CD14-positive monocyte (primary cell): ENCODE results near the gene GRIK4. TPM values are rescaled to one million over a fixed set of nuclear protein-coding genes. Genes with fewer than 3 reads are reported as not detected.

Experiments used
- DNase-seq, 3 donors: peaks; one replicate each; pipeline ENCODE4 v3.0.0-alpha.2; 2011 to 2022
- H2AFZ ChIP-seq: 2 replicates; pipeline ENCODE4 v1.6.0; 2012; ENCODE audit warnings: mild to moderate bottlenecking, low read depth, low read length, inconsistent platforms; ENCODE audit not compliant: insufficient read depth, poor library complexity, severe bottlenecking
- H3K27ac ChIP-seq, 2 donors: 1 replicate in 1 of 2; 2 replicates in 1 of 2; pipeline ENCODE4 v1.5.1; 2012 to 2013; ENCODE audit warnings: low read length in 2 of 2, control low read depth in 1 of 2, inconsistent platforms in 1 of 2, low read depth in 1 of 2, mild to moderate bottlenecking in 1 of 2
- H3K27me3 ChIP-seq, 2 donors: one replicate each; pipeline versions ENCODE4 v1.6.0 to v1.6.1; 2011 to 2013; ENCODE audit warnings: low read length in 2 of 2; ENCODE audit not compliant: control insufficient read depth in 2 of 2, insufficient read depth in 2 of 2
- H3K36me3 ChIP-seq, 2 donors: replicated peaks in 1 of 2; 1 replicate in 1 of 2; 2 replicates in 1 of 2; pipeline versions ENCODE4 v1.5.1 to v1.6.1; 2012 to 2013; ENCODE audit warnings: low read length in 2 of 2, control low read depth in 1 of 2, inconsistent platforms in 1 of 2, mild to moderate bottlenecking in 1 of 2; ENCODE audit not compliant: insufficient read depth in 2 of 2, control insufficient read depth in 1 of 2
- H3K4me1 ChIP-seq, 2 donors: 1 replicate in 1 of 2; 2 replicates in 1 of 2; pipeline versions ENCODE4 v1.5.1 to v1.6.1; 2012 to 2013; ENCODE audit warnings: low read length in 2 of 2, control low read depth in 1 of 2, inconsistent platforms in 1 of 2, mild to moderate bottlenecking in 1 of 2, moderate library complexity in 1 of 2; ENCODE audit not compliant: insufficient read depth in 2 of 2, control insufficient read depth in 1 of 2
- H3K4me2 ChIP-seq: replicated peaks from 2 replicates; pipeline ENCODE3; 2012; ENCODE audit warnings: low read length, moderate library complexity, mild to moderate bottlenecking; ENCODE audit not compliant: poor library complexity, severe bottlenecking; ENCODE audit errors: extremely low read depth
- H3K4me3 ChIP-seq, 3 experiments: fragments of 200-600 bp in 1 of 3; sonication (generic) in 1 of 3; replicated peaks in 1 of 3; 1 replicate in 2 of 3; 2 replicates in 1 of 3; pipeline ENCODE4 v1.5.1; 2011 to 2013; ENCODE audit warnings: low read length in 3 of 3, mild to moderate bottlenecking in 3 of 3, control low read depth in 2 of 3, low read depth in 2 of 3, inconsistent platforms in 1 of 3, moderate library complexity in 1 of 3
- H3K79me2 ChIP-seq: 2 replicates; pipeline ENCODE4 v1.6.0; 2012; ENCODE audit warnings: mild to moderate bottlenecking, control low read depth, inconsistent platforms, low read length, moderate library complexity; ENCODE audit not compliant: insufficient read depth
- H3K9ac ChIP-seq: 2 replicates; pipeline ENCODE4 v1.6.0; 2017; ENCODE audit warnings: low read length, mild to moderate bottlenecking; ENCODE audit not compliant: insufficient read depth, poor library complexity, severe bottlenecking
- H3K9me3 ChIP-seq, 2 donors: replicated peaks in 1 of 2; 1 replicate in 1 of 2; 2 replicates in 1 of 2; pipeline versions ENCODE4 v1.5.1 to v1.6.1; 2012 to 2013; ENCODE audit warnings: low read length in 2 of 2, control low read depth in 1 of 2; ENCODE audit not compliant: control insufficient read depth in 1 of 2, insufficient read depth in 1 of 2
- H4K20me1 ChIP-seq: 2 replicates; pipeline ENCODE4 v1.6.0; 2012; ENCODE audit warnings: mild to moderate bottlenecking, low read length, control low read depth, moderate library complexity; ENCODE audit not compliant: insufficient read depth
- H3K27ac Mint-ChIP-seq, 7 donors: one replicate each; pipeline ENCODE4 v1.8.0; 2020; ENCODE audit warnings: mild to moderate bottlenecking in 7 of 7, mixed read lengths in 7 of 7, moderate library complexity in 6 of 7, inconsistent platforms in 2 of 7
- H3K27me3 Mint-ChIP-seq, 3 donors: one replicate each; pipeline ENCODE4 v1.8.0; 2021 to 2022; ENCODE audit warnings: low read depth in 3 of 3, mild to moderate bottlenecking in 3 of 3, mixed read lengths in 3 of 3, moderate library complexity in 3 of 3, inconsistent platforms in 1 of 3
- H3K36me3 Mint-ChIP-seq, 2 donors: one replicate each; pipeline ENCODE4 v1.8.0; 2020; ENCODE audit warnings: mixed read lengths in 2 of 2, inconsistent platforms in 1 of 2, mild to moderate bottlenecking in 1 of 2
- H3K4me1 Mint-ChIP-seq: one replicate; pipeline ENCODE4 v1.8.0; 2020; ENCODE audit warnings: mild to moderate bottlenecking, mixed read lengths
- H3K4me3 Mint-ChIP-seq, 2 donors: one replicate each; pipeline ENCODE4 v1.8.0; 2020; ENCODE audit warnings: mild to moderate bottlenecking in 2 of 2, mixed read lengths in 2 of 2, moderate library complexity in 1 of 2
- H3K9me3 Mint-ChIP-seq, 7 donors: one replicate each; pipeline ENCODE4 v1.8.0; 2020 to 2022; ENCODE audit warnings: mixed read lengths in 7 of 7, mild to moderate bottlenecking in 6 of 7, moderate library complexity in 6 of 7, inconsistent platforms in 2 of 7
- WGBS: methylation state at CpG from one replicate; pipeline ENCODE4 v1.1.5; 2013; ENCODE audit warnings: missing lambda C conversion rate; ENCODE audit not compliant: insufficient coverage; 5-methylcytosine and 5-hydroxymethylcytosine counted together
- intact Hi-C, 2 donors: fragments of 100-400 bp; cut with micrococcal nuclease; formaldehyde crosslinking; loops; one replicate each; pipeline versions ENCODE4 v1.15.0 to v1.15.1; 2023
- polyA plus RNA-seq, 3 donors: library from polyadenylated mRNA; depleted of rRNA in 1 of 3; unstranded in 2 of 3; stranded (reverse) in 1 of 3; fragments of 300-500 nt in 2 of 3; fragments of >200 nt in 1 of 3; fragmentation: Illumina TruSeq in 2 of 3; gene quantifications; 1 replicate in 2 of 3; 2 replicates in 1 of 3; pipeline ENCODE4 v1.2.3, GENCODE V29; 2012 to 2021
- TF ChIP-seq, protein P1 (sequence below): fragments of 200-600 bp; IDR thresholded peaks from one replicate; pipeline ENCODE4 v1.8.0; 2022; ENCODE audit warnings: antibody characterized with exemption, mild to moderate bottlenecking

Gene GRIK4
- polyA plus RNA-seq, 3 donors: not detected

DNA sequence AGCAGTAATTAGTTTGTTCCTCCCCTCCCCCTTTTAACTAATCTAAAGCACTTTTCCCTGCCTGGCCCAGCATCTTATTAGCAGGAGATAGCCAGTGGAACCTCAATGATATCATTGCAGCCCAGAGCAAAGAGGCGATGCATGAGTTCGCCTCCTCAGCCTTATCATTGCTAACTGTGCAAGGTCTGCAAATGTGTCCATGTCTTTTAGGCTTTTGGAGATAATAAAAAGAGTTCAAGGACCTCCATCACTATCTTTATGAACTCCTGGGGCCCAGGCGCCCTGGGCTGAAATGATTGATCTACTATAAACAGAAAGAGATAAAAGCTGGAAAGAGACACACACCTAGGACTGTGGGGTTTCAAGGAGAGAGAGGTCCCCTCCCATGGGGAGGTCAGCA lies 388.2 kb downstream of the GRIK4 start:
- H3K27me3 ChIP-seq: no peaks in the 10 kb centered on the region
- WGBS: no CpG with 5 or more reads among the region's 3 CpGs
- H4K20me1 ChIP-seq: no peaks in the 10 kb centered on the region
- Mint-ChIP-seq H3K27me3 (peaks cover 6 to 17% (median 11%) of the 10 kb centered on the region in 3 donors), H3K36me3 (no peaks in the 10 kb centered on the region), H3K4me3 (no peak overlapping the region), H3K9me3 (peaks cover 0 to 1% (median 0%) of the 10 kb centered on the region in 7 donors), H3K4me1 (no peaks in the 10 kb centered on the region), H3K27ac (no peak overlapping the region)
- no peaks in the 10 kb centered on the region for H3K79me2 ChIP-seq
- intact Hi-C loops: no loop called here
- DNase-seq: no peak
- no peak overlapping the region for H3K27ac ChIP-seq
- H3K4me2 ChIP-seq: no peak overlapping the region
- TF ChIP-seq, protein P1, sequence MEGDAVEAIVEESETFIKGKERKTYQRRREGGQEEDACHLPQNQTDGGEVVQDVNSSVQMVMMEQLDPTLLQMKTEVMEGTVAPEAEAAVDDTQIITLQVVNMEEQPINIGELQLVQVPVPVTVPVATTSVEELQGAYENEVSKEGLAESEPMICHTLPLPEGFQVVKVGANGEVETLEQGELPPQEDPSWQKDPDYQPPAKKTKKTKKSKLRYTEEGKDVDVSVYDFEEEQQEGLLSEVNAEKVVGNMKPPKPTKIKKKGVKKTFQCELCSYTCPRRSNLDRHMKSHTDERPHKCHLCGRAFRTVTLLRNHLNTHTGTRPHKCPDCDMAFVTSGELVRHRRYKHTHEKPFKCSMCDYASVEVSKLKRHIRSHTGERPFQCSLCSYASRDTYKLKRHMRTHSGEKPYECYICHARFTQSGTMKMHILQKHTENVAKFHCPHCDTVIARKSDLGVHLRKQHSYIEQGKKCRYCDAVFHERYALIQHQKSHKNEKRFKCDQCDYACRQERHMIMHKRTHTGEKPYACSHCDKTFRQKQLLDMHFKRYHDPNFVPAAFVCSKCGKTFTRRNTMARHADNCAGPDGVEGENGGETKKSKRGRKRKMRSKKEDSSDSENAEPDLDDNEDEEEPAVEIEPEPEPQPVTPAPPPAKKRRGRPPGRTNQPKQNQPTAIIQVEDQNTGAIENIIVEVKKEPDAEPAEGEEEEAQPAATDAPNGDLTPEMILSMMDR: no peak
- no peaks in the 10 kb centered on the region for H3K36me3 ChIP-seq
- H2AFZ ChIP-seq: no peak overlapping the region
- no peak overlapping the region for H3K4me3 ChIP-seq
- no peak overlapping the region for H3K9ac ChIP-seq
- peaks cover 0 to 2% of the 10 kb centered on the region in 2 donors for H3K4me1 ChIP-seq
- no peaks in the 10 kb centered on the region for H3K9me3 ChIP-seq

DNA sequence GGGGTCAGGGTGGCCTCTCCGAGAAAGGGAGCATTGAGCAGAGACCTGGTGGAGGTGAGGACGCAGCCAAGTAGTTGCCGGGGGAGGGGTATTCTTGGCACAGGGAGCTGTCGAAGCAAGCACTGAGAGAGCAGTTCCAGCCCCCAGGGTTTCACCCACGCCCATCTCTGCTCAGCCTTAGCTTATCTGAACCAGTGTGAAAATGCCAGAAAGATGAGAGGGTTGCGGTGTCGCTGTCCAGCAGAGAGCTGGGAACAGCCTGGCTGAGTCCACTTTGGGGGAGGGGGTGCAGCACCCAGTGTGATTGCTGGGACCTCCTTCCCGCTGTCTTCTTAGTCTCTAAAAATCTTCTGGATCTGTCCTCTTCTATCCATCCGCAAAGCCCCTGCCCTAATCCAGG lies 389.1 kb downstream of the GRIK4 start:
- Histone ChIP-seq H3K36me3 (no peaks in the 10 kb centered on the region), H3K9me3 (no peaks in the 10 kb centered on the region), H4K20me1 (no peaks in the 10 kb centered on the region), H3K9ac (no peak overlapping the region), H3K4me3 (no peak overlapping the region), H3K4me1 (peaks cover 0 to 2% of the 10 kb centered on the region in 2 donors), H3K79me2 (no peaks in the 10 kb centered on the region), H3K4me2 (no peak overlapping the region), H3K27ac (no peak overlapping the region), H3K27me3 (no peaks in the 10 kb centered on the region), H2AFZ (no peak overlapping the region)
- Mint-ChIP-seq H3K27ac (no peak overlapping the region), H3K4me1 (no peaks in the 10 kb centered on the region), H3K27me3 (peaks cover 7 to 11% (median 11%) of the 10 kb centered on the region in 3 donors), H3K36me3 (no peaks in the 10 kb centered on the region), H3K4me3 (no peak overlapping the region), H3K9me3 (peaks cover 0 to 1% (median 0%) of the 10 kb centered on the region in 7 donors)
- WGBS: 63% methylated on average over 8 of the region's 9 CpGs
- intact Hi-C loops: no loop called here
- TF ChIP-seq, protein P1: no peak
- no peak for DNase-seq
